ENCODE results near the gene ADGRG1. TPM values are rescaled to one million over a fixed set of nuclear protein-coding genes. Genes with fewer than 3 reads are reported as not detected.

The ADGRG1 gene
- total RNA-seq, 6 experiments from 2014 or later = 1.8 to 4.2 (median 3.4) TPM

- Histone ChIP-seq H3K4me3 (no peak overlapping the region), H3K4me1 (peaks cover 0 to 12% (median 4%) of the 10 kb centered on the region in 4 donors), H3K27me3 (no peaks in the 10 kb centered on the region), H3K9me3 (no peaks in the 10 kb centered on the region), H3K27ac (no peak overlapping the region), H3K36me3 (no peaks in the 10 kb centered on the region)
- intact Hi-C loops (cut with DNase I) = no loop called here
- ATAC-seq (no peak), DNase-seq (no peak)
- WGBS (ENCODE audit: insufficient coverage, low coverage, low lambda C conversion rate, missing lambda C conversion rate) = 76% methylated on average over 5 of the region's 6 CpGs
- TF ChIP-seq CTCF (IDR thresholded peaks at IDR 0.05) (no peak), POLR2A (IDR thresholded peaks at IDR 0.05) (no peak)
These were observed 36.2 kb downstream of the ADGRG1 start for GRCh38 chr16:57664662-57665025.

- no peak for ATAC-seq
- intact Hi-C loops (cut with DNase I) = no loop called here
- WGBS (ENCODE audit: insufficient coverage, low coverage, low lambda C conversion rate, missing lambda C conversion rate) = 80% methylated on average over 2 of the region's 4 CpGs
These were observed 37.1 kb downstream of the ADGRG1 start for GRCh38 chr16:57665541-57665940.

GRCh38 chr16:57666353-57667047, 38.1 kb downstream of the ADGRG1 start:
- H3K4me3 ChIP-seq = no peak overlapping the region
- H3K4me1 ChIP-seq = peaks cover 0 to 12% (median 4%) of the 10 kb centered on the region in 4 donors
- 92% methylated on average over 2 of the region's 11 CpGs for WGBS (ENCODE audit: insufficient coverage, low coverage, low lambda C conversion rate, missing lambda C conversion rate)
- no peaks in the 10 kb centered on the region for H3K9me3 ChIP-seq
- intact Hi-C loops (cut with DNase I) = no loop called here
- ATAC-seq (no peak), DNase-seq (no peak)
- no peaks in the 10 kb centered on the region for H3K27me3 ChIP-seq
- peak overlapping the region in 1 of 3 donors; percentile 74 for H3K27ac ChIP-seq
- TF ChIP-seq POLR2A (IDR thresholded peaks at IDR 0.05) = no peak
- TF ChIP-seq CTCF (IDR thresholded peaks at IDR 0.05) = no peak
- no peaks in the 10 kb centered on the region for H3K36me3 ChIP-seq

More at GRCh38 chr16:57665541-57665940, 37.1 kb downstream of the ADGRG1 start:
- no peaks in the 10 kb centered on the region for H3K9me3 ChIP-seq
- H3K27ac ChIP-seq = no peak overlapping the region
- H3K4me3 ChIP-seq = no peak overlapping the region
- TF ChIP-seq POLR2A (IDR thresholded peaks at IDR 0.05) (no peak), CTCF (IDR thresholded peaks at IDR 0.05) (no peak)
- H3K4me1 ChIP-seq = peaks cover 0 to 12% (median 4%) of the 10 kb centered on the region in 4 donors
- no peak for DNase-seq
- H3K36me3 ChIP-seq = no peaks in the 10 kb centered on the region
- H3K27me3 ChIP-seq = no peaks in the 10 kb centered on the region

GRCh38 chr16:57667048-57667525, 38.7 kb downstream of the ADGRG1 start:
- peaks cover 0 to 12% (median 4%) of the 10 kb centered on the region in 4 donors for H3K4me1 ChIP-seq

More at GRCh38 chr16:57667048-57667525, 38.7 kb downstream of the ADGRG1 start:
- ATAC-seq (no peak), DNase-seq (no peak)
- intact Hi-C loops (cut with DNase I) = no loop called here
- Histone ChIP-seq H3K4me3 (no peak overlapping the region), H3K27ac (peak overlapping the region in 1 of 3 donors; percentile 74), H3K27me3 (no peaks in the 10 kb centered on the region), H3K9me3 (no peaks in the 10 kb centered on the region), H3K36me3 (no peaks in the 10 kb centered on the region)
- WGBS (ENCODE audit: insufficient coverage, low coverage, low lambda C conversion rate, missing lambda C conversion rate) = no CpG with 5 or more reads among the region's 5 CpGs
- TF ChIP-seq CTCF (IDR thresholded peaks at IDR 0.05) (no peak), POLR2A (IDR thresholded peaks at IDR 0.05) (no peak)
